KOPT-K1 (cell line): ENCODE data around the gene NHSL1.

ENCODE experiments used
- H3K27ac ChIP-seq: fragments of 200-600 bp; sonication (generic); 2 replicates; pipeline ENCODE4 v1.5.1; 2016; ENCODE audit warnings: antibody characterized with exemption, mild to moderate bottlenecking, low read depth, low read length; ENCODE audit not compliant: poor library complexity, severe bottlenecking
- H3K36me3 ChIP-seq: fragments of 200-600 bp; sonication (generic); 2 replicates; pipeline ENCODE4 v1.5.1; 2017; ENCODE audit warnings: antibody characterized with exemption, mild to moderate bottlenecking, low read length, moderate library complexity; ENCODE audit not compliant: insufficient read depth
- H3K9me3 ChIP-seq: fragments of 200-600 bp; sonication (generic); 2 replicates; pipeline ENCODE4 v1.5.1; 2017; ENCODE audit warnings: antibody characterized with exemption, low read length, mild to moderate bottlenecking; ENCODE audit not compliant: insufficient read depth, poor library complexity, severe bottlenecking

The NHSL1 gene

DNA sequence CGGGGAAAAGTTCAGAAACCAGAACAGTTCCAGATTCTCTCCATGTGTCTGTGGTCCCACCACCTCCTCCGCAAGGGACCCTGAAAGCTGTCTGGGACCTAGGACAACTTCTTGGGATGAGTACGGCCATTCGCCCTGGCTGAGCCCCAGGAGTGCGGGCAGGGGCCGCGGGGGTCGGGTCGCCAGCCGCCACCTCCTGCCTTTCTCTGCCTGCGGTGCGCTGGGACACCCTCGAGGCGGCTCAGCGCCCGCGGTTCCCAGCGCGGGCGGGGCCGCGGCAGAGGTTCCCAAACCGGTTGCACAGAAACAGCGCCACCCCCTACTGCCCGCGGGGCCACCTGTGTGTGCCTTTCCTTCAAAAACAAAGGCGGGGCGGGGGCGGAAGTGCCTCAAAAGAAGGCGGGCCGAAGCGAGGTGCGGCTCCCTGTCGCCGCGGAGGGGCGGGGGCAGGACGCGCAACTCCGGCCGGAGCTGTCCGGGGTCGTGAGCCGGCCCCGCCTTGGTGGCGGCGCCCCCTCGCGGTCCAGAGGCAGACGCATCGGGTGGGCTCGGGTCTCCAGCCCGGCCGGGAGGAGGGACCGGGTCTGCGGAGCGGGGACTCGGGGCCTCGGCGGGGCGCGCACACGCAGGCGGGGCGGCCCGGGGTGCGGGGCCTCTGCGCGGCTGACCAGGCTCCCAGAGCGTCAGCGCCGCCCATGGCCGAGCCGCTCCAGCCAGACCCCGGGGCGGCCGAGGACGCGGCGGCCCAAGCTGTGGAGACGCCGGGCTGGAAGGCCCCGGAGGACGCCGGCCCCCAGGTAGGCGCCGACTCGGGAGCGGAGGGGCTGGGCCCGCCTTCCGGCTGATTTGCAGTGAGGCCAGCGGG lies 95.3 kb downstream of the NHSL1 start, which contains the start of gene HEBP2:
HEBP2 (plus strand) TSS at position 423 of the 865 bp plus-strand sequence; CDS start at position 696, 273 bp downstream.
- Histone ChIP-seq H3K27ac (peak within 1 kb of the TSS; percentile 44), H3K36me3 (no peaks in the 10 kb centered on the region), H3K9me3 (no peaks in the 10 kb centered on the region)

DNA sequence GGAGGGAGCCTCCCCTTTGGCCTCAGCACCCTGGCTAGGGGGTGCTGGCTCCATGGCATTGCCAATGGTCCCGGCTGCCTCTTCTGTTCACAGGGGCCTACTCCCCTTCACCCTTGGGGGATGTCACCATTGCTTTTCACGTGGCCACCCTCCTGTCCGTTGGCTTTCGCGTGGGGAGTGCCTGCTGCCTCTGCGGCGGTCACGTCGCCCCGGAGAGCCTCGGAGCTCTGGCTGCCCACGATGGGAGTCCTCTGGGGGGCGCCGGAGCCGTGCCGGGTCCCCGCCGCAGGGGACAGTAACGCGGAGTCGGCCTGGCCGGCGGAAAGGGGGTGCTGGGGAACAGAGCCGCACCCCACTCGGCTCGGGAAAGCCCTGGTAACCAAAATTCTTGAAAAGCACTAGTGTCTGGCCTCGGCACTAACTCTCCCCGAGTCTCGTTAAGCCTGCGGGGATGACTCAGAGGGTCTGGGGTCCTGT lies 95.9 kb downstream of the NHSL1 start:
- H3K27ac ChIP-seq: peak overlapping the region; percentile 44
- no peaks in the 10 kb centered on the region for H3K9me3 ChIP-seq
- H3K36me3 ChIP-seq: no peaks in the 10 kb centered on the region

DNA sequence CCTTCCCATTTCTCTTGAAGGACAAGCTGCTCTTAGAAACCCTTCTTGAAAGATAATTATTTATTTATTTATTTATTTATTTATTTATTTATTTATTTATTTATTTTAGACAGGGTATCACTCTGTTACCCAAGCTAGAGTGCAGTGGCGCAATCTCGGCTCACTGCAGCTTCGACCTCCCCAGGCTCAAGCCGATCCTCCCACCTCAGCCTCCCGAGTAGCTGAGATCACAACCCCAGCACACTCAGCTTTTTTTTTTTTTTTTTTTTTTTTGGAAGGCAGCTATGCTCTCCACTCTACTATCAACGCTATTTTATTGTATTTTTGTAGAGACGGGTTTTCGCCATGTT lies 96.5 kb downstream of the NHSL1 start:
- Histone ChIP-seq H3K27ac (no peak overlapping the region), H3K36me3 (no peaks in the 10 kb centered on the region)

DNA sequence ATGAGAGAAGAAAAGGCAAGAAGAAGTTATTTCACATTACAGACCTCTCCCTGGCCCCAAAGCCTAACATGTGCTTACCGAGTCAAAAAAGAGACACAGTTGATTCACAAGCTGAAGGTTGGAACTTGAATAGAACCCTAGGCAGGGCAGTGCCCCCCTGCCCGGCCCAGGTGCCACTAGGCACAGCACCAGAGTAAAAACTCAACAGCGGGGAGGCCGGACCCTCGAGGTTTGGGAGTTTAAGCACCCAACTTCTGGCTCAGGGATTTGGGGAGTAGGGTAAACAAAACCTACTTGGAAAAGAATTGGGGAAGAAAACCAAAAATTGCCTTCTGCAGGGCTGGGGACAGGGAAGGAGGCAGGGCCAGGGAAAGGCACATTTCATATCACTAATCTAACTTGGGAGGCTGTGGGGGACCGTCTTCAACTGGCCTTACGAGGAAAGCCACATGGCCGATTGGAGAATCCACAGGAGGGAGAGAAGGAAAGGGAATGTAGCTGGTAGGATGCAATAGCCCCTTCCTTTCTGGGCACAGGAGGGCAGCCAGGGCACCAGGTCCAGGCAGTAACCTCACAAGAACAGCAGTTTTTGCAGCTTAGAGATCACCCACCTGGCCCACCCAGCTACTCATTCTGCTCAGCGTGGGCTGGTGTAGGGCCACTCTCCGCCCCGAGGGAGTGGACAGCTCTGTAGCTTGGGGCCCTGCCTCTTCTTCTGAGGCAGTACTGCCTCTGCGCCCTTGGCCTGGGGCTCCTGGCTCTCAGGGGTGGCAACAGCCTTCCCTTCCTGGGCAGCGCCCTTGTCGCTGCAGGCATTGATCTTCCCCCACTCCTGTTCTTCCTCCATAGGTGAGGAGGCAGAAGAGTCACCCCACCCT lies 97.1 kb downstream of the NHSL1 start:
- Histone ChIP-seq H3K36me3 (no peaks in the 10 kb centered on the region), H3K9me3 (no peaks in the 10 kb centered on the region), H3K27ac (no peak overlapping the region)

More for the DNA sequence above, 96.5 kb downstream of the NHSL1 start:
- H3K9me3 ChIP-seq: no peaks in the 10 kb centered on the region

DNA sequence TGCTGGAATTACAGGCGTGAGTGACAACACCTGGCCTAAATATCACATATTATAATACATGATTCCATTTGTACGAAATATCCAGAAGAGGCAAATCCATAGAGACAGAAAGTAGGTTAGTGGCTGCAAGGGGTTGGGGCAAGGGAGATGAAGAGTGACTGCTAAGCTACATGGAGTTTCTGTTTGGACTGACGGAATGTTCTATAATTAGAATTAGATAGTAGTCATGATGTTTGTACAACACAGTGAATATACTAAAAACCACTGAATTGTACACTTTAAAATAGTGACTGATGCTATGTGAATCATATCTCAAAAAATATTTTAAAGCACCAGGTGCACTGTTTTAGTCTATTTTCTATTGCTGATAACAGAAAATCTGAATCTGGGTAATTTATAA lies 99.0 kb downstream of the NHSL1 start:
- Histone ChIP-seq H3K36me3 (no peaks in the 10 kb centered on the region), H3K27ac (no peak overlapping the region), H3K9me3 (no peaks in the 10 kb centered on the region)

DNA sequence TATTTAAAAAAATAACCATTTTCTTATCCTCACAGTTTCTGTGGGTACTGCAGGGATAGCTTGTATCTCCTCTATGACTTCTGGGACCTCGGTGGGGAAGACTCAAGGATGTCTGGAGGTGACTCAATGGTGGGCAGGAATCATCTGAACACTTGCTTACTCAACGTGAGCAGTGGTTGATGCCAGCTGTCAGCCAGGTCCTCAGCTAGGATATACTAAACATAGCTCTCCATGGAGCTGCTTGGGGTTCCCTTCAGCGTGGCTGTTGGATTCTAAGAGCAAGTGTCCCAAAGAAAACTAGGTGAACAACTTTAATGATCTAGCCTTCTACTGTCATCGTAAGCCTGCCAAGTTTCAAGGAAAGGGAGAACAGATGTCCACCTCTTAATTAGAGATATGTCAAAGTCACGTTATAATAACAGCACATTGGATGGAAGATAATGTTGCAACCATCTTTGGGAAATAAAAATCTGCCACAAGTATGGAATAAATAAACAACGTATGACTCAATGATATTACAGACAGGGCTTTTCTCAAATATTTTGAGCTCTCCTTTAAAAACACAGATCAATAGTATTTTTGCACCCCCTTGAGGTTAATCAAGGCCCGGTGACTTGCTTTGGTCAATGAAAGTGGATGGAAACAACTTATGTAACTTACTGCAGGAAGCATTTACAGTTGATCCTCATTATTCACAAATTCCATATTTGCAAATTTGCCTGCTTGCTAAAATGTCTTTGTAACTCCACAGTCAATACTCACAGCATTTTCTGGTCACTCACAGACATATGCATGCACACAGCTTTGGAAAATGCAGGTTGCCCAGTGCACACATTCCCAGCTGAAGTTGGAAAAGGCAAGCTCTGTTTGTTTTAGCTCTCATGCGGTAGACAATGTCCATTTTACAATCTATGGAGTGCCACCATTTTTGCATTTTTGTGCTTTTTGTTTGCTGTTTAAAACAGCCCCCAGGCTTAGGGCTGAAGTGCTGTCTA lies 101.9 kb downstream of the NHSL1 start:
- no peak overlapping the region for H3K27ac ChIP-seq
- H3K9me3 ChIP-seq: no peaks in the 10 kb centered on the region
- no peaks in the 10 kb centered on the region for H3K36me3 ChIP-seq

DNA sequence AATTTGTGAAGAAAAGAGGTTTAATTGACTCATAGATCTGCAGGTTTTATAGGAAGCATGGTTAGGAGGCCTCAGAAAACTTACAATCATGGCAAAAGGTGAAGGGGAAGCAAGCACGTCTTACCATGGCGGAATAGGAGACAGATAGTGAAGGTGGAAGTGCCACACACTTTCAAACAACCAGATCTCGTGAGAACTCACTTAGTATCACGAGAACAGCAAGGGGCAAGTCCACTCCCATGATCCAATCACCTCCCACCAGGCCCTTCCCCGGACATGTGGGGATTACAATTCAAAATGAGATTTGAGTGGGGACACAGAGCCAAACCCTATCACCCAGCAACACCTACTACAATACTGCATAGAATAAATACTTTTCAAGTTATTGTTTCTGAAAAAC lies 102.6 kb downstream of the NHSL1 start:
- Histone ChIP-seq H3K27ac (no peak overlapping the region), H3K36me3 (no peaks in the 10 kb centered on the region), H3K9me3 (no peaks in the 10 kb centered on the region)

DNA sequence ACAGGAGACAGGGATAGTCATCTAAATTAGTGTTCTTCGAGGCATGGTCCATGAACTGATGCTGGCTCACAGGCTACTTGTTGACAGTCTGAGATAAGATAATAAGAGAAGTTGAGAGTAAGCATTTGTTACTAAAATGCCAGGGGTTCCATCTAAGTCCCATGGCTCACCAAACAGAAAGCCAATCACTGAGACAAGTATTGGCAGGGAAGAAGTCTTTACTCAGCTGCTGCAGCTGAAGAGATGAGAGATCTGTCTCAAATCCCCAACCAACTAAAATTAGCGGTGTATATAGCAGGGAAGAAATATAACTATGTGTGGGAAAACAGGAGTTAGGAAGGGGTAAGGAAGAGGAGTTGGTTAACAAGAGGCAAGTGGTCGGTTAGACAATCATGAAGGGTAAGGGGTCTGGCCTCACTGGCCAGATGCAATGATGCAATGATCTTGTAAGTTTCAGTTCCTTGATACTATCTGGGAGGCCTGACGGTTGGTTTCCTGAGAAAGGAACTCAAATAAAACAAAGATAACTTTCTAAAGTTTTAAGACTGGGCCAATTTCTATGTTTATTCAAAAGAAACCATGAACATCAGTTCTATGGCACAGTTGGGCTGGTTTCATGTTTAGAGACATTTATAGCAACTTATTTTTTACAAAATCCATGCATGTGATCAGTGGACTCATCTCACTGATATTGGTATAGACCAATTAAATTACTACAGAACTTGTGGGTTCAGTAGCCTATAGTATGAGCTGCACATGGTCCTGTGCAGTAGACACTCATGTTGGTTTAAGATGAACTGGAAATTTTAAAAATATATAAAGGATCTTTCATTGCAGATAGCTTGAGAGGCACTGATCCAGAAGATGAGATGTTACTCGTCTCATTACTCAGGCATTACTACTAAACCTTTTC lies 105.2 kb downstream of the NHSL1 start:
- Histone ChIP-seq H3K36me3 (no peaks in the 10 kb centered on the region), H3K9me3 (no peaks in the 10 kb centered on the region)

DNA sequence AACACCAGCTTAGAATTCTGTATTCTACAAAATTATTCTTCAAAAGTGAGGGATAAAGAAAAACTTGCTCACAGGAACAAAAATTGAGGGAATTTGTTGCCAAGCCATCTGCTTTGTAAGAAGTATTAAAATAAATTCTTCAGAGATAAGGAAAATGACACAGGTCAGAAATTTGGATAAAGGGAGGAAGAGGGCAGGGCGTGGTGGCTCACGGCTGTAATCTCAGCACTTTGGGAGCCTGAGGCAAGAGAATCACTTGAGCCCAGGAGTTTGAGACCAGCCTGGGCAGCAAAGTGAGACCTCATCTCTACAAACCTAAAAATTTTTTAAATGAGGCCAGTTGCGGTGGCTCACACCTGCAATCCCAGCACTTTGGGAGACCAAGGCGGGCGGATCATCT lies 109.7 kb downstream of the NHSL1 start:
- Histone ChIP-seq H3K9me3 (no peaks in the 10 kb centered on the region), H3K36me3 (no peaks in the 10 kb centered on the region), H3K27ac (no peak overlapping the region)

More for the DNA sequence above, 105.2 kb downstream of the NHSL1 start:
- no peak overlapping the region for H3K27ac ChIP-seq

DNA sequence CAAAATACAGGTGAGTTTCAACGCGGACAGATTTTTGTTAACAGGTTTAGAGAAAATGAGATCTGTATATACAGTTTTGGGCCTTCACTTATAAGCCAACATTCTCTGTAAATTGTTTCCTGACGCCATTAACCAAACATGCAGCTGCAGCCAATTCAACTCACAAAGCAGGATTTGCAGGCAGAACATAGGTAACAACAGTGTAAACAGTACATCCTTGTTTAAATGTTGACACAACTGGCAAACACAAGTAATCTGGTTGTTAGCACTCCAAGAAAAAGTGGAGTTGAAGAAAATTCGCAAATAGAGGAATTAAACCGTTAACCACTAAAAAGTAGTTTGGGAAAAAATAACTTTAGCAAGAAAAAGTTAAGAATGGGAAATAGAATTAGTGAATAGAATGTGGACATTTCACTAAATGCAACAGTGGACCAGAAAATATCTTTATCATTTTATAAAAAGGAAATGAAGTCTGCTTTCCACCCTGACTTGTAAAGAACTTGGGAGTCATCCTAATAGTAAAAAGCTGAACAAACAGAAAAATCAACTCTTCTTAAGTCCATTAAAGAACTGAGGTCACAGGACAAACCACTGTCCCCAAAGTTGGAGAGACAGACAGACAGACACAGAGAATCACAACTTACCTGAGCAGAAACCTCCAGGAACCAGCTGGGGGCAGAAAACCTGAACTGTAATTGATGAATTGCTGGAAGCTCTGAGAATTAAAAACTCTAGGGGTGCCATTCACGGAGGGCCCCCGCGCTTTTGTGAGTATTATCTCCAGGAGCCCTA lies 111.5 kb downstream of the NHSL1 start:
- Histone ChIP-seq H3K9me3 (no peaks in the 10 kb centered on the region), H3K27ac (no peak overlapping the region), H3K36me3 (no peaks in the 10 kb centered on the region)

DNA sequence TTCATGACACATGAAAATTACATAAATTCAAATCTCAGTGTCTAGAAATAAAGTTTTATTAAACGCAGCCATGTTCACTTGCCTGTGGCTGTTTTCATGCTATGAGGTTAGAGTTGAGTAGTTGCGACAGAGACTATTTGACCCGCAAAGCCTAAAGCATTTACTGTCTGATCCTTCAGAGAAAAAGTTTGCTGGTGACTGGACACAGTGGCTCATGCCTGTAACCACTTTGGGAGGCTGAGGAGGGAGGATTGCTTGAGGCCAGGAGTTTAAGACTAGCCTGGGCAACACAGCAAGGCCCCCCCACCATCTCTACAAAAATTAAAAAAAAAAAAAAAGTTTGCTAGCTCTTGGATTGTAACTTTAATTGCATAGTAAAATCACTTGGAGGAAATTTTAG lies 112.4 kb downstream of the NHSL1 start:
- no peak overlapping the region for H3K27ac ChIP-seq
- no peaks in the 10 kb centered on the region for H3K9me3 ChIP-seq
- no peaks in the 10 kb centered on the region for H3K36me3 ChIP-seq

DNA sequence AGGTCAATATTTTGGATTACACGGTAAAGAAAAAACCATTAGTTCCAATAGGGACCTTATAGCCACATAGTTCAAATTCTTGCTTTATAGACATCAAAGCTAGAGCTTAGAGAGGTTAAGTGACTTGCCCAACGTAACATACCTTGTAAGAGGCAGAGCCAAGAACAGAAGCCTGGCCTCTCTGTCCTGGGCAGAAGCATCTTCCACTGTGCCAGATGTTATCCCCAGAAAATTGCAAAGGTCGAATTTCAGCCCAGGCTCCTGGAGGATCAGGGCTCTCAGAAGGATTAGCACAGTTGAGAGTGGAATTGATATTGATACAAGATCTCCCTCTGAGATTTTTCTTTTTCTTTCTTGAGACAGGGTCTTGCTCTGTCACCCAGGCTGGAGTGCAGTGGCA lies 115.5 kb downstream of the NHSL1 start:
- no peaks in the 10 kb centered on the region for H3K9me3 ChIP-seq
- H3K27ac ChIP-seq: no peak overlapping the region
- no peaks in the 10 kb centered on the region for H3K36me3 ChIP-seq
